Neural cell (in vitro differentiated cells): ENCODE data around the gene CD2AP.

Experiments used
- CTCF ChIP-seq: fragments of 450-650 bp; IDR thresholded peaks from 2 replicates; pipeline ENCODE4 v1.5.1; 2014; ENCODE audit warnings: antibody characterized with exemption, mild to moderate bottlenecking, moderate library complexity; ENCODE audit not compliant: poor library complexity, severe bottlenecking
- POLR2AphosphoS5 ChIP-seq: IDR thresholded peaks from 2 replicates; pipeline ENCODE4 v1.6.1; 2012
- REST ChIP-seq: IDR thresholded peaks from 2 replicates; pipeline ENCODE4 v1.6.1; 2012; ENCODE audit warnings: borderline replicate concordance
- TAF1 ChIP-seq: IDR thresholded peaks from 2 replicates; pipeline ENCODE4 v1.6.1; 2012; ENCODE audit warnings: low read depth

GRCh38 chr6:47529734-47530133 lies 52.1 kb downstream of the CD2AP start:
- TF ChIP-seq CTCF (no peak), POLR2AphosphoS5 (no peak), REST (no peak), TAF1 (no peak)
